MM.1S (cell line): Measurements from ENCODE around the gene C15orf62.

Experiments used
- CTCF ChIP-seq: fragments of 300-600 bp; sonication (generic); IDR thresholded peaks from 2 replicates; pipeline ENCODE4 v1.5.1; 2016; ENCODE audit warnings: antibody characterized with exemption, low read length, mixed read lengths
- EZH2 ChIP-seq: fragments of 300-600 bp; sonication (generic); optimal IDR thresholded peaks from 2 replicates; pipeline ENCODE3; 2017; ENCODE audit warnings: low read depth, mild to moderate bottlenecking, antibody characterized with exemption, low read length, mixed read lengths
- EZH2phosphoT487 ChIP-seq: fragments of 300-600 bp; sonication (generic); IDR thresholded peaks from 2 replicates; pipeline ENCODE4 v1.6.1; 2018; ENCODE audit warnings: antibody characterized with exemption, low read length

GRCh38 chr15:40767838-40768500 lies 1.8 kb upstream of the C15orf62 start:
- TF ChIP-seq EZH2phosphoT487 (no peak), CTCF (no peak), EZH2 (no peak)
